Activated T-helper 17 cell treated with anti-CD3 and anti-CD28 coated beads, Interleukin-2, amount 50 U/mL, for 72 hours (primary cell): ENCODE data around the gene ZNF92. TPM values are rescaled to one million over a fixed set of nuclear protein-coding genes. Genes with fewer than 3 reads are reported as not detected.
"Not testable (repeated sequence)": the region's sequence is repeated elsewhere in the genome, so short reads cannot be mapped to it uniquely, and the experiment has no call there.

ENCODE experiments used
- ATAC-seq: fragments of 150-1000 bp; cut with Tn5 transposase; replicated peaks from 2 replicates; pipeline ENCODE4 v1.10.0; 2021; ENCODE audit warnings: mild to moderate bottlenecking, moderate library complexity
- H3K27ac Mint-ChIP-seq: one replicate; pipeline ENCODE4 v1.8.0; 2022; ENCODE audit warnings: mixed read lengths
- H3K27me3 Mint-ChIP-seq: one replicate; pipeline ENCODE4 v1.8.0; 2022; ENCODE audit warnings: mixed read lengths
- H3K36me3 Mint-ChIP-seq: one replicate; pipeline ENCODE4 v1.8.0; 2022; ENCODE audit warnings: low read depth, mild to moderate bottlenecking, mixed read lengths
- H3K4me1 Mint-ChIP-seq: one replicate; pipeline ENCODE4 v1.8.0; 2022; ENCODE audit warnings: mixed read lengths
- H3K4me3 Mint-ChIP-seq: one replicate; pipeline ENCODE4 v1.8.0; 2022; ENCODE audit warnings: mild to moderate bottlenecking, mixed read lengths
- H3K9me3 Mint-ChIP-seq: one replicate; pipeline ENCODE4 v1.8.0; 2022; ENCODE audit warnings: mixed read lengths
- total RNA-seq, 2 donors: library from RNA; stranded (reverse); gene quantifications; one replicate each; pipeline ENCODE4 v1.2.3, GENCODE V29; 2022

Gene ZNF92
- total RNA-seq, 2 donors from 2014 or later: 7.5 to 11.1 TPM

GRCh38 chr7:65397730-65398142 is 24.1 kb downstream of the ZNF92 start:
- no peak overlapping the region for H3K27ac Mint-ChIP-seq
- H3K9me3 Mint-ChIP-seq: peaks cover 7% of the 10 kb centered on the region
- ATAC-seq: no peak
- H3K27me3 Mint-ChIP-seq: no peaks in the 10 kb centered on the region
- H3K4me3 Mint-ChIP-seq: no peak overlapping the region
- peaks cover 76% of the 10 kb centered on the region for H3K36me3 Mint-ChIP-seq
- H3K4me1 Mint-ChIP-seq: peaks cover 6% of the 10 kb centered on the region

- H3K9me3 Mint-ChIP-seq: not testable (repeated sequence)
- peaks cover 69% of the 10 kb centered on the region for H3K36me3 Mint-ChIP-seq
Observed at GRCh38 chr7:65398671-65399070, 25.0 kb downstream of the ZNF92 start.

GRCh38 chr7:65399101-65399500 is 25.4 kb downstream of the ZNF92 start:
- not testable (repeated sequence) for H3K4me1 Mint-ChIP-seq, H3K27ac Mint-ChIP-seq, H3K27me3 Mint-ChIP-seq, H3K4me3 Mint-ChIP-seq, ATAC-seq
- peaks cover 10% of the 10 kb centered on the region for H3K9me3 Mint-ChIP-seq
- peaks cover 64% of the 10 kb centered on the region for H3K36me3 Mint-ChIP-seq

More at GRCh38 chr7:65398671-65399070, 25.0 kb downstream of the ZNF92 start:
- H3K4me3 Mint-ChIP-seq, H3K4me1 Mint-ChIP-seq, ATAC-seq, H3K27me3 Mint-ChIP-seq, H3K27ac Mint-ChIP-seq: not testable (repeated sequence)

GRCh38 chr7:65404020-65404419 is 30.4 kb downstream of the ZNF92 start:
- Mint-ChIP-seq H3K4me3 (no peak overlapping the region), H3K27ac (no peak overlapping the region), H3K9me3 (peaks cover 25% of the 10 kb centered on the region), H3K4me1 (no peaks in the 10 kb centered on the region), H3K36me3 (peaks cover 18% of the 10 kb centered on the region), H3K27me3 (peaks cover 3% of the 10 kb centered on the region)
- ATAC-seq: no peak

- H3K4me1 Mint-ChIP-seq, H3K36me3 Mint-ChIP-seq, H3K27me3 Mint-ChIP-seq, H3K27ac Mint-ChIP-seq, ATAC-seq, H3K4me3 Mint-ChIP-seq: not testable (repeated sequence)
- H3K9me3 Mint-ChIP-seq: peaks cover 23% of the 10 kb centered on the region
Observed at GRCh38 chr7:65406706-65407105, 33.1 kb downstream of the ZNF92 start.

- no peaks in the 10 kb centered on the region for H3K36me3 Mint-ChIP-seq
- ATAC-seq: no peak
- no peak overlapping the region for H3K4me3 Mint-ChIP-seq
- H3K27ac Mint-ChIP-seq: no peak overlapping the region
- peaks cover 20% of the 10 kb centered on the region for H3K9me3 Mint-ChIP-seq
- peaks cover 3% of the 10 kb centered on the region for H3K27me3 Mint-ChIP-seq
- H3K4me1 Mint-ChIP-seq: no peaks in the 10 kb centered on the region
Observed at GRCh38 chr7:65409363-65409762, 35.7 kb downstream of the ZNF92 start.

- Mint-ChIP-seq H3K27ac (no peak overlapping the region), H3K9me3 (peaks cover 9% of the 10 kb centered on the region), H3K36me3 (no peaks in the 10 kb centered on the region), H3K27me3 (peaks cover 3% of the 10 kb centered on the region), H3K4me1 (no peaks in the 10 kb centered on the region), H3K4me3 (no peak overlapping the region)
- ATAC-seq: no peak
Observed at GRCh38 chr7:65411249-65411648, 37.6 kb downstream of the ZNF92 start.

- Mint-ChIP-seq H3K36me3 (no peaks in the 10 kb centered on the region), H3K4me1 (no peaks in the 10 kb centered on the region), H3K27me3 (no peaks in the 10 kb centered on the region), H3K9me3 (peaks cover 15% of the 10 kb centered on the region), H3K27ac (no peak overlapping the region), H3K4me3 (no peak overlapping the region)
- ATAC-seq: no peak
Observed at GRCh38 chr7:65422670-65423069, 49.0 kb downstream of the ZNF92 start.

- H3K4me1 Mint-ChIP-seq, H3K27ac Mint-ChIP-seq, H3K36me3 Mint-ChIP-seq, H3K27me3 Mint-ChIP-seq, H3K4me3 Mint-ChIP-seq, ATAC-seq: not testable (repeated sequence)
- peaks cover 15% of the 10 kb centered on the region for H3K9me3 Mint-ChIP-seq
Observed at GRCh38 chr7:65423286-65423685, 49.6 kb downstream of the ZNF92 start.

GRCh38 chr7:65429642-65430343 is 56.1 kb downstream of the ZNF92 start:
- H3K27me3 Mint-ChIP-seq: no peaks in the 10 kb centered on the region
- no peak for ATAC-seq
- H3K36me3 Mint-ChIP-seq: no peaks in the 10 kb centered on the region
- H3K9me3 Mint-ChIP-seq: peaks cover 21% of the 10 kb centered on the region
- H3K27ac Mint-ChIP-seq: no peak overlapping the region
- H3K4me1 Mint-ChIP-seq: no peaks in the 10 kb centered on the region
- H3K4me3 Mint-ChIP-seq: no peak overlapping the region

GRCh38 chr7:65430344-65431186 is 56.9 kb downstream of the ZNF92 start:
- Mint-ChIP-seq H3K4me1 (no peaks in the 10 kb centered on the region), H3K9me3 (peaks cover 14% of the 10 kb centered on the region), H3K4me3 (no peak overlapping the region), H3K27ac (no peak overlapping the region), H3K27me3 (peaks cover 1% of the 10 kb centered on the region), H3K36me3 (no peaks in the 10 kb centered on the region)
- no peak for ATAC-seq

- no peak overlapping the region for H3K27ac Mint-ChIP-seq
- no peaks in the 10 kb centered on the region for H3K36me3 Mint-ChIP-seq
- H3K4me1 Mint-ChIP-seq: no peaks in the 10 kb centered on the region
- no peak overlapping the region for H3K4me3 Mint-ChIP-seq
- no peak for ATAC-seq
- H3K9me3 Mint-ChIP-seq: peaks cover 5% of the 10 kb centered on the region
- peaks cover 5% of the 10 kb centered on the region for H3K27me3 Mint-ChIP-seq
Observed at GRCh38 chr7:65434307-65434706, 60.7 kb downstream of the ZNF92 start.

- peaks cover 5% of the 10 kb centered on the region for H3K27me3 Mint-ChIP-seq
- H3K4me1 Mint-ChIP-seq: no peaks in the 10 kb centered on the region
- H3K36me3 Mint-ChIP-seq: no peaks in the 10 kb centered on the region
- H3K9me3 Mint-ChIP-seq: peaks cover 4% of the 10 kb centered on the region
- no peak for ATAC-seq
- no peak overlapping the region for H3K4me3 Mint-ChIP-seq
- H3K27ac Mint-ChIP-seq: no peak overlapping the region
Observed at GRCh38 chr7:65436163-65436562, 62.5 kb downstream of the ZNF92 start.

GRCh38 chr7:65438598-65438997 is 64.9 kb downstream of the ZNF92 start:
- no peaks in the 10 kb centered on the region for H3K36me3 Mint-ChIP-seq

GRCh38 chr7:65441010-65441409 is 67.4 kb downstream of the ZNF92 start:
- ATAC-seq: no peak
- Mint-ChIP-seq H3K27ac (no peak overlapping the region), H3K27me3 (no peaks in the 10 kb centered on the region), H3K9me3 (no peaks in the 10 kb centered on the region), H3K4me1 (no peaks in the 10 kb centered on the region), H3K36me3 (no peaks in the 10 kb centered on the region), H3K4me3 (no peak overlapping the region)

More at GRCh38 chr7:65438598-65438997, 64.9 kb downstream of the ZNF92 start:
- Mint-ChIP-seq H3K9me3 (peaks cover under 1% of the 10 kb centered on the region), H3K4me1 (no peaks in the 10 kb centered on the region), H3K27me3 (peaks cover 5% of the 10 kb centered on the region), H3K27ac (no peak overlapping the region), H3K4me3 (no peak overlapping the region)
- peak; percentile 95 for ATAC-seq
